GM12864 (cell line): Measurements from ENCODE around the gene OPHN1.

Experiments
- DNase-seq: peaks from one replicate; pipeline ENCODE4 v3.0.0-alpha.2; 2011; ENCODE audit warnings: low read depth
- H3K4me3 ChIP-seq: 2 replicates; pipeline ENCODE4 v1.5.1; 2011; ENCODE audit warnings: mild to moderate bottlenecking, low read depth, low read length, control low read depth
- TF ChIP-seq, protein P1 (sequence below): IDR thresholded peaks from 2 replicates; pipeline ENCODE4 v1.5.1; 2011; ENCODE audit warnings: low read depth, mild to moderate bottlenecking, moderate library complexity, low read length, control low read depth, inconsistent platforms; ENCODE audit errors: missing control alignments

OPHN1 gene

DNA sequence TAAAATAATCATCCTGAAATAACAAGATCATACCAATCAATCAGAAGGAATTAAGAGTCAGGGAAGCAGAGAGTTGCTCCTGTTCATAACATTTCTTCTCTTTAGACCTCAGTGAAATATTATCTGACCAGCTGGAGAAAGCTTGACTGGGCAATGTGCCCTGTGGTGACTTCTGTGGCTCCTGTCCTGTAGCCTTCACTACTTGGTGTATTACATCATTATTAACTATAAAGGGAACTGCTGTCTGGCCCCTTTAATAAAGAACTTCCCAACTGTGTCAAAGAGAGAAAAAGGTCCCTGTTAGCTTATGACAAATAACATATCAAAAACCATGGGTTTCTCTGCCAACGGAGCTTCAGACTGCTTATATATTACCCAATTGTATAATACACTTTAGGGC, 18.0 kb downstream of the OPHN1 start:
- TF ChIP-seq, protein P1, sequence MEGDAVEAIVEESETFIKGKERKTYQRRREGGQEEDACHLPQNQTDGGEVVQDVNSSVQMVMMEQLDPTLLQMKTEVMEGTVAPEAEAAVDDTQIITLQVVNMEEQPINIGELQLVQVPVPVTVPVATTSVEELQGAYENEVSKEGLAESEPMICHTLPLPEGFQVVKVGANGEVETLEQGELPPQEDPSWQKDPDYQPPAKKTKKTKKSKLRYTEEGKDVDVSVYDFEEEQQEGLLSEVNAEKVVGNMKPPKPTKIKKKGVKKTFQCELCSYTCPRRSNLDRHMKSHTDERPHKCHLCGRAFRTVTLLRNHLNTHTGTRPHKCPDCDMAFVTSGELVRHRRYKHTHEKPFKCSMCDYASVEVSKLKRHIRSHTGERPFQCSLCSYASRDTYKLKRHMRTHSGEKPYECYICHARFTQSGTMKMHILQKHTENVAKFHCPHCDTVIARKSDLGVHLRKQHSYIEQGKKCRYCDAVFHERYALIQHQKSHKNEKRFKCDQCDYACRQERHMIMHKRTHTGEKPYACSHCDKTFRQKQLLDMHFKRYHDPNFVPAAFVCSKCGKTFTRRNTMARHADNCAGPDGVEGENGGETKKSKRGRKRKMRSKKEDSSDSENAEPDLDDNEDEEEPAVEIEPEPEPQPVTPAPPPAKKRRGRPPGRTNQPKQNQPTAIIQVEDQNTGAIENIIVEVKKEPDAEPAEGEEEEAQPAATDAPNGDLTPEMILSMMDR, result no peak
- DNase-seq, result no peak
- H3K4me3 ChIP-seq, result no peak overlapping the region

DNA sequence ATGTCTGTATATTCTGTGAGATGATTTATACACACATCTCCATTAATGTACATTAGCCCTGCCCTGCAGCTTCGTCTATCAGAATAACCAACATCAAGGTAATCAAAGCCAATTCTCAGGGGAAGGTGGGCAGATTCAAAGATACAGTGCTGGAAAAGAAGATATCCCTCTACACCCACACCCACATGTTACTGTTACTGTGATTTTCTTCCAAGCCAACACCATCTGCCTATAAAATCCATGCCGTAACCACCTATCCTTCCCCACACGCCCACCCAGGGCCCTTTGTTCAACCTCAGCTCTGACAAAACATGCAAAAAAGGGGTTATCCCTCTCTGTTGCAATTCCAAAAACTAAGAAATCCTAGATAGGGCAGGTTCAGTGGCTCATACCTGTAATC, 20.0 kb downstream of the OPHN1 start:
- H3K4me3 ChIP-seq, result no peak overlapping the region
- TF ChIP-seq, protein P1, result no peak
- DNase-seq, result no peak

DNA sequence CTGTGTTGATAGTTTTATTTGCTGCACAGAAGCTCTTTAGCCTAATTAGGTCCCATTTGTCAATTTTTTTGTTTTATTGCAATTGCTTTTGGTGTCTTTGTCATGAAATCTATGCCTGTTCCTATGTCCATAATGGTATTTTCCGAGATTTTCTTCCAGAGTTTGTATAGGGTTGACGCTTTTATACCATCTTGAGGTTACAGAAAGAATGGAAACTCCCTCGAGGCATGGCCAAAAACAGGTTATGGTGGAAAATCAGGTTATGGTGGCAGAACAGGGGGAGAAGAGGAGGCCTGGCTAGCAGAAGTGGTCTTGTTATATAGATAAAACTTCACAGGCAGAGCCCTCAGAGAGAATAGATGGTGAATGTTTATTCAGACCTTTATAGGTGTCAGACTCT, 21.6 kb downstream of the OPHN1 start:
- no peak for DNase-seq
- H3K4me3 ChIP-seq, result no peak overlapping the region
- TF ChIP-seq, protein P1, result no peak

DNA sequence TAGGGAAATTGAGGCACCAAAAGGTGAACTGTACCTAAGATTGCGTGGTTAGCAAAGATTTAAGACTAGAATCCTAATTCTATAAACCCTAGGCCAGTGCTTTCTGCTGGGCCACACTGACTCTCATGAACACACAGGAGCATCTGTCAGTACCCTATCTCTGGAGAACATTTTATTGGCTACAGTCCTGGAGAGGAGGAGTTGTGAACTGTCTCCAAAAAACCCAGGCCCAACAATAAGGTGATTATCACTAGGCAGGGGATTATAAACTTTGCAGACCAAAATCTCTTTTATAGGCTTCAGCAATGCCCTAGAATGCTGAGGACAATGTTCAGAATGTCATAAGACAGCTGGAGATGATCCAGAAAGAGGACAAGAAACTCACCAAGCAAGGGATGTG, 24.1 kb downstream of the OPHN1 start:
- H3K4me3 ChIP-seq, result no peak overlapping the region
- DNase-seq, result no peak
- TF ChIP-seq, protein P1, result no peak

DNA sequence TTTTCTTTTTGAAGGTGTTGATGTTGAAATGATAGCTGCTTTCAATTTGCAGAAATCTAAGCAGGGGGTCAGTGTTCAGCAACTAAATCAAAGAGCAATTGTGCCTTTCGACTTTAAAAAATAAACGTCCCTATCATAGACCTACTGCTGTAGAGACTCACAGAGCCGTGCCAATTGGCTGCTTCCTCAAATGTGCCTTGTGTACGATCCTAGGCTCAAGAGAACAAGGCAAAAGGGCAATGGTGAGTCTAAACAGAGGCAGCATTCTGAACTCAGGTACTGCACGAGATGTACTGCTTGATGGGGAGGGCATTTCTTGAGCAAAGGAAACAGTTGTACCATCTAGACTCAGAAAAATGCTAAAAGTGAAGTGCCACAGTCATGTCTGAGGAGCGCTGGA, 29.8 kb downstream of the OPHN1 start:
- TF ChIP-seq, protein P1, result no peak
- H3K4me3 ChIP-seq, result no peak overlapping the region
- DNase-seq, result no peak

DNA sequence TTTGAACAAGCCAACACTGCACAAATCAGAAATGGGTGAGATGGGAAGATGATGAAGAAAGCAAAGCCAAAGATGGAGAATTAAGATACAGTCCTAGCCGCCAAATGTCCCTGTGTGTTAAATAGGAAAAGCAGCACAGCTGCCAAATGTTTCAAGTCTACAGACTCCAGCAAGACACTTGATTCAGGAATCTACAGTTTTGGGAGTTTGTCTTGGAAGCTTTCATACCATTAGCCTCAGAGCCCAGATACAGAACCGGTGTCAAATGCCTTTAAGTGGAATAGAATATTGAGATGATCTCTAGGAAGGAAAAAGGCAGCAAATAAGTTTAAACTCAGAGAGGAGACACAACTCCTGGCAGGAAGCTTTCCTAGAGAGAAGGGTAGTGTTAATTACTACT, 30.3 kb downstream of the OPHN1 start:
- DNase-seq, result no peak
- TF ChIP-seq, protein P1, result no peak
- no peak overlapping the region for H3K4me3 ChIP-seq

DNA sequence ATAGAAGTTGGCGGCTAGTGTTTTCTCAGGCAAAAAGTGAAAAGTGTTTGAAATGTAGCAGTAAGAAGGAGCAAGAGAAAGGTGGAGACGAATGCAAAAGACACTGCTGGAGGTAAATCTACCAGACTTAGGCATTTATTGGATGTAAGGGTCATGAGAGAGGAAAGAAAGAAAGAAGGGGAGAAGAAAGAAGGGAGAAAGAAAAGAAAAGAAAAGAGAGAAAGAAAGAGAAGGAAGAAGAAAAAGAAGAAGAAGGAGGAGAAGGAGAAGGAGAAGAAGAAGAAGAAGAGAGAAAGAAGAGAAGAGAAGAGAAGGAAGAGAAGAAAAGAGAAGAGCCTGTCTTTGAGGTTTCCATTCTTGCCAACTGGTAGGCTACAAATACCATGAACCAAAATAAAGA, 31.2 kb downstream of the OPHN1 start:
- DNase-seq, result no peak
- TF ChIP-seq, protein P1, result no peak
- H3K4me3 ChIP-seq, result no peak overlapping the region
